BLaER1 treated with 17β-estradiol and CSF1 and Interleukin-3, amounts not matched to agents 10 nM and 100 nM (cell line): ENCODE measurements around the gene RUNX3.

Source experiments
- H3K27ac ChIP-seq, 11 experiments: shearing (Covaris generic); formaldehyde crosslinking; 2 replicates each; pipeline ENCODE4 v1.8.1; 2022
- H3K27me3 ChIP-seq, 11 experiments: shearing (Covaris generic); formaldehyde crosslinking; 2 replicates each; pipeline ENCODE4 v1.8.1; 2022
- H3K36me3 ChIP-seq, 11 experiments: shearing (Covaris generic); formaldehyde crosslinking; 2 replicates each; pipeline ENCODE4 v1.8.1; 2022
- H3K4me1 ChIP-seq, 10 experiments: shearing (Covaris generic); formaldehyde crosslinking; 2 replicates each; pipeline ENCODE4 v1.8.1; 2022
- H3K4me2 ChIP-seq, 11 experiments: shearing (Covaris generic); formaldehyde crosslinking; 2 replicates each; pipeline ENCODE4 v1.8.1; 2022
- H3K4me3 ChIP-seq, 10 experiments: shearing (Covaris generic); formaldehyde crosslinking; 2 replicates each; pipeline ENCODE4 v1.8.1; 2022
- H3K9ac ChIP-seq, 11 experiments: shearing (Covaris generic); formaldehyde crosslinking; 2 replicates each; pipeline ENCODE4 v1.8.1; 2022
- H3K9me3 ChIP-seq, 11 experiments: shearing (Covaris generic); formaldehyde crosslinking; replicated peaks in 1 of 11; 2 replicates each; pipeline ENCODE4 v1.8.1; 2022
- H4K20me1 ChIP-seq, 11 experiments: shearing (Covaris generic); formaldehyde crosslinking; 2 replicates each; pipeline ENCODE4 v1.8.1; 2022
- Cebpa-rat ChIP-seq, 11 experiments: shearing (Covaris generic); IDR thresholded peaks; 2 replicates each; pipeline ENCODE4 v1.8.1; 2022

The RUNX3 gene

DNA sequence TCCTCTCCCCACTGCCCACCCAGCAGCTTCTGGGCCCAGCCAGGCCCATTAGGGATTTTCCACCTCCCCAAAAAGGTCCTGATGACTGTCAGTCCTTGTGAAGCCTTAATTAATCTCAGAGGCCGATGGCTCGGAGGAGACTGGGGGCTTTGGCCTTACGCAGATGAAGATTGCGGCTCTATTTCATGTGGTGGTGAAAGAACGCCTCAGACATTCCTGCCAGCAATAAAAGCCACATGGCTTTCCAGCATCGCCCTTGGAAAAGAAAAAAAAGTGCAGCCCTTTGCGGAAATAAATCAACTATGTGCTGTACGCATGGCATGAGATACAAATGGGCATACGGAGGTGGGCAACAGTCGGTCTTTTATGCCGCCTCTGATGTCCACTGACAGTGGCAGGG is 6.6 kb upstream of the RUNX3 start:
- no peak for TF ChIP-seq Cebpa-rat (IDR thresholded peaks at IDR 0.05)
- no peaks in the 10 kb centered on the region for H3K36me3 ChIP-seq
- peaks cover 7 to 54% (median 38%) of the 10 kb centered on the region in 10 experiments; a peak in 19 of 20 replicates for H3K4me1 ChIP-seq
- H3K9ac ChIP-seq = no peak overlapping the region
- no peak overlapping the region for H3K27ac ChIP-seq
- no peaks in the 10 kb centered on the region for H3K9me3 ChIP-seq
- no peak overlapping the region for H3K4me2 ChIP-seq
- peaks cover 0 to 63% (median 28%) of the 10 kb centered on the region in 11 experiments; a peak in 14 of 22 replicates for H4K20me1 ChIP-seq
- no peak overlapping the region for H3K4me3 ChIP-seq
- H3K27me3 ChIP-seq = peaks cover 46 to 54% (median 49%) of the 10 kb centered on the region in 11 experiments

DNA sequence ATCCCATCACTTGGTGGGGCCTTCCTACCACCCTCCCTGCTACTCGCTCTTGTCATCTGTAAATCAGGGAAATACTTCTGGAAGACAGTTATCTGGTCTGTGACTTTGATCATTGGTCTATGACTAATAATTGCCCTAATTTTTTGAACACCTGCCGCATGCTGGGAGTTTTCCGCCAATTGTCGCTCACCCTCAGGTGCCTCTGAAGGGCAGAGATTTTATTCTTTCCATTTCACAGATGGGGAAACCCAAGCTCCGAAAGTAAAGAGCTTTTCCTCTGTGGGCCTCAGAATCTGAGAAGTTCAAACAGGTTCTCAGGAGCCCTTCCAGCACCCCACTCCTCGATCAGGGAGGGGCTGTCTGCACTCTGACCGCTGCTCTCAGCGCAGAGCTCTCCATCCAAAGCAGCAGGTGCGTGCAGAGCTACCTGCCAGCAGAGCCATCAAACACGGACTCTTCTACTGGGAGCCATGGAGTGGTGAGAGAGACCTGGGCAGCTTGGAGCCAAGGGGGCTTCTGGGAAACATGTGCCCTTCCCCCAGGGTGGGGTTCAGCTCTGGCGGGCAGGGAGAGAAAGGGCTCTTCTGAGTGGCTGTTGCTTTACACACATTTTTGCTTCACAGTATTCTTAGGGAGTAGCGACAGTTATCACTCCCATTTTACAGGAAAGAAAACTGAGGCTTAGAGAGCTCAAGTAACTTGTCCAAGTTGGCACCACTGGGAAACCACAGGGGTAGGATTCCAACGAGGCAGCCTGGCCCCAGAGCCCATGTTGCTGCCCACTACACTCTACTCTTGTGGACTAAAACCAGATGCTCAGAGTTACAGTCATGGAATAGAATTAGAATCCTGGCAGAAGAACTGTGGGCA is 5.8 kb upstream of the RUNX3 start:
- Histone ChIP-seq H3K9me3 (no peaks in the 10 kb centered on the region), H3K36me3 (no peaks in the 10 kb centered on the region), H4K20me1 (peaks cover 0 to 71% (median 34%) of the 10 kb centered on the region in 11 experiments; a peak in 17 of 22 replicates), H3K4me1 (peaks cover 6 to 46% (median 31%) of the 10 kb centered on the region in 10 experiments; a peak in 17 of 20 replicates), H3K4me2 (peak overlapping the region in 7 of 11 experiments; percentile 56 to 82 (median 74); a peak in 11 of 22 replicates), H3K27ac (no peak overlapping the region), H3K4me3 (no peak overlapping the region), H3K9ac (no peak overlapping the region; a peak in 1 of 22 replicates), H3K27me3 (peaks cover 55 to 62% (median 58%) of the 10 kb centered on the region in 11 experiments)
- TF ChIP-seq Cebpa-rat (IDR thresholded peaks at IDR 0.05) = no peak

DNA sequence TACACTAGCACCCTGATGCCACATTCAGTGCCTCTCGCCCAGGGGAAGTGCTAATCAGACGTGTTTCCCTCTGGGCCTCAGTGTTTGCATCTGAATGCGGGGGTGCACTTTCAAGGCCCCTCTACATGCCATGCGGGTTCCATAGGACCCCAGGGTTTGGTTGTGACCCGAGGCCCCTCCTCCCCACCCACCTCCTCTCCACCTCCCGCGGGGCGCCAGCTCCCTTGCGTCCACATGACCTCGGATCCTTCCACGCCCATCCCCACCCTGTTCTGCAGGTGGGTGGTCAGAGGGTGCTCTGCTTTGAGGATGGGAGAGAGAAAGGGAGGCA is 5.1 kb upstream of the RUNX3 start:
- H3K9ac ChIP-seq = no peak overlapping the region; a peak in 1 of 22 replicates
- H4K20me1 ChIP-seq = peaks cover 0 to 76% (median 41%) of the 10 kb centered on the region in 11 experiments; a peak in 17 of 22 replicates
- H3K27ac ChIP-seq = no peak overlapping the region
- H3K4me1 ChIP-seq = peaks cover 6 to 53% (median 35%) of the 10 kb centered on the region in 10 experiments; a peak in 17 of 20 replicates
- H3K4me2 ChIP-seq = peak overlapping the region in 8 of 11 experiments; percentile 56 to 82 (median 72); a peak in 15 of 22 replicates
- no peak for TF ChIP-seq Cebpa-rat (IDR thresholded peaks at IDR 0.05)
- H3K9me3 ChIP-seq = no peaks in the 10 kb centered on the region
- no peak overlapping the region for H3K4me3 ChIP-seq
- H3K36me3 ChIP-seq = no peaks in the 10 kb centered on the region
- peaks cover 62 to 69% (median 65%) of the 10 kb centered on the region in 11 experiments for H3K27me3 ChIP-seq

- Histone ChIP-seq H3K27ac (no peak overlapping the region), H3K4me2 (peak overlapping the region in 9 of 11 experiments; percentile 15 to 82 (median 71); a peak in 18 of 22 replicates), H3K4me1 (peaks cover 8 to 53% (median 39%) of the 10 kb centered on the region in 10 experiments; a peak in 19 of 20 replicates), H3K9me3 (no peaks in the 10 kb centered on the region), H4K20me1 (peaks cover 0 to 76% (median 47%) of the 10 kb centered on the region in 11 experiments; a peak in 20 of 22 replicates), H3K9ac (no peak overlapping the region), H3K4me3 (no peak overlapping the region), H3K27me3 (peaks cover 68 to 75% (median 71%) of the 10 kb centered on the region in 11 experiments), H3K36me3 (no peaks in the 10 kb centered on the region)
- no peak for TF ChIP-seq Cebpa-rat (IDR thresholded peaks at IDR 0.05)
Measured at GRCh38 chr1:24934310-24935195, 4.5 kb upstream of the RUNX3 start.

DNA sequence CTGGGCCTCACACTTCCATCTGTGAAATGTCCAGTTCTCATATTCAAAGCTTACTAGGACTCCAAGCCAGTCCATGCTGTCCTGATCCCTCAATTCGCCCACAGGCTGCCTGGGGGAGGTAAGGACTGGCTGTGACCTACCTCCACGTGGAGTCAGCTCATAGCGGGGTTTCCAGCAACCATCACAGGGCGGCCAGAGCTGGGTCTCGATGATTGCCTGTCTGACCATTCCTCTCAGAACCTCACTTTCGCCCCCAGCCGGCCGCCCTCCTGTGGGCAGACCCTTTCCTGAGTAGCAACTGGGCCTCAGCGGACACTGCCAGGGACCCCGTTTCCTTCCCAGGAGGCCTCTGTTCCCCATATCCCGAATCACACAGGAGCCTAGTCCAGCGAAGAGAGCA is 3.4 kb upstream of the RUNX3 start:
- Histone ChIP-seq H3K36me3 (no peaks in the 10 kb centered on the region), H3K27me3 (peaks cover 78 to 86% (median 82%) of the 10 kb centered on the region in 11 experiments), H3K9ac (no peak overlapping the region), H3K4me1 (peaks cover 18 to 61% (median 50%) of the 10 kb centered on the region in 10 experiments; a peak in 19 of 20 replicates), H3K4me2 (peak overlapping the region in 9 of 11 experiments; percentile 15 to 82 (median 71); a peak in 14 of 22 replicates), H3K9me3 (no peaks in the 10 kb centered on the region), H4K20me1 (peaks cover 0 to 84% (median 58%) of the 10 kb centered on the region in 11 experiments; a peak in 20 of 22 replicates), H3K27ac (no peak overlapping the region), H3K4me3 (no peak overlapping the region)
- no peak for TF ChIP-seq Cebpa-rat (IDR thresholded peaks at IDR 0.05)

GRCh38 chr1:24932725-24933294 is 2.7 kb upstream of the RUNX3 start:
- no peaks in the 10 kb centered on the region for H3K36me3 ChIP-seq
- H3K9me3 ChIP-seq = no peaks in the 10 kb centered on the region
- H3K27ac ChIP-seq = no peak overlapping the region
- peaks cover 21 to 64% (median 51%) of the 10 kb centered on the region in 10 experiments; a peak in 19 of 20 replicates for H3K4me1 ChIP-seq
- H3K4me2 ChIP-seq = peak overlapping the region in 7 of 11 experiments; percentile 0 to 79 (median 36); a peak in 9 of 22 replicates
- no peak for TF ChIP-seq Cebpa-rat (IDR thresholded peaks at IDR 0.05)
- no peak overlapping the region for H3K4me3 ChIP-seq
- peaks cover 85 to 93% (median 88%) of the 10 kb centered on the region in 11 experiments for H3K27me3 ChIP-seq
- peaks cover 0 to 91% (median 64%) of the 10 kb centered on the region in 11 experiments; a peak in 20 of 22 replicates for H4K20me1 ChIP-seq
- H3K9ac ChIP-seq = no peak overlapping the region

GRCh38 chr1:24932284-24932683 is 2.2 kb upstream of the RUNX3 start:
- Histone ChIP-seq H3K9me3 (no peaks in the 10 kb centered on the region), H3K4me1 (peaks cover 21 to 64% (median 51%) of the 10 kb centered on the region in 10 experiments; a peak in 19 of 20 replicates), H3K4me2 (peak overlapping the region in 6 of 11 experiments; percentile 29 to 79 (median 38); a peak in 8 of 22 replicates), H3K9ac (no peak overlapping the region), H3K27ac (no peak overlapping the region), H4K20me1 (peaks cover 0 to 96% (median 69%) of the 10 kb centered on the region in 11 experiments; a peak in 20 of 22 replicates), H3K27me3 (peaks cover 90 to 98% (median 93%) of the 10 kb centered on the region in 11 experiments), H3K36me3 (no peaks in the 10 kb centered on the region), H3K4me3 (no peak overlapping the region)
- no peak for TF ChIP-seq Cebpa-rat (IDR thresholded peaks at IDR 0.05)
